HG02885 (cell line): ENCODE measurements around the gene PCDHA3.
"Not testable (repeated sequence)": the region's sequence is repeated elsewhere in the genome, so short reads cannot be mapped to it uniquely, and the experiment has no call there.

Experiments used
- ATAC-seq: cut with Tn5 transposase; IDR thresholded peaks from one replicate; pipeline ENCODE4 v1.9.1; 2021; ENCODE audit warnings: mild to moderate bottlenecking; ENCODE audit not compliant: unreplicated experiment, poor library complexity

Gene PCDHA3

DNA sequence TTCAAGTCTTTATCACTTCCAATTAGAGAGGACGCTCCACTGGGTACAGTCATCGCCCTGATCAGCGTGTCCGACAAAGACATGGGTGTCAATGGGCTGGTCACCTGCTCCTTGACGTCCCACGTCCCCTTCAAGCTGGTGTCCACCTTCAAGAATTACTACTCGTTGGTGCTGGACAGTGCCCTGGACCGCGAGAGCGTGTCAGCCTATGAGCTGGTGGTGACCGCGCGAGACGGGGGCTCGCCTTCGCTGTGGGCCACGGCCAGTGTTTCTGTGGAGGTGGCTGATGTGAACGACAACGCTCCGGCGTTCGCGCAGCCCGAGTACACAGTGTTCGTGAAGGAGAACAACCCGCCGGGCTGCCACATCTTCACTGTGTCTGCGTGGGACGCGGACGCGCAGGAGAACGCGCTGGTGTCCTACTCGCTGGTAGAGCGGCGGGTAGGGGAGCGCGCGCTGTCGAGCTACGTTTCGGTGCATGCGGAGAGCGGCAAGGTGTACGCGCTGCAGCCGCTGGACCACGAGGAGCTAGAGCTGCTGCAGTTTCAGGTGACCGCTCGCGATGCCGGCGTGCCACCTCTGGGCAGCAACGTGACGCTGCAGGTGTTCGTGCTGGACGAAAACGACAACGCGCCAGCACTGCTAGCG is 7.5 kb downstream of the PCDHA3 start:
- not testable (repeated sequence) for ATAC-seq

DNA sequence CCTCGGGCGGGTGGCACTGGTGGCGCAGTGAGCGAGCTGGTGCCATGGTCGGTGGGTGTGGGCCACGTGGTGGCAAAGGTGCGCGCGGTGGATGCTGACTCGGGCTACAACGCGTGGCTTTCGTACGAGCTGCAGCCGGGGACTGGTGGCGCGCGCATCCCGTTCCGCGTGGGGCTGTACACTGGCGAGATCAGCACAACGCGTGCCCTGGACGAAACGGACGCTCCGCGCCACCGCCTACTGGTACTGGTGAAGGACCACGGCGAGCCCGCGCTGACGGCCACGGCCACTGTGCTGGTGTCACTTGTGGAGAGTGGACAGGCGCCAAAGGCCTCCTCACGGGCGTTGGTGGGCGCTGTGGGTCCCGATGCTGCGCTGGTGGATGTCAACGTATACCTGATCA is 8.0 kb downstream of the PCDHA3 start:
- no peak for ATAC-seq

- ATAC-seq = no peak
Observed at GRCh38 chr5:140821375-140822280, 20.8 kb downstream of the PCDHA3 start, which contains the start of gene PCDHA5. Gene PCDHA5 (plus strand): TSS chr5:140821613.

DNA sequence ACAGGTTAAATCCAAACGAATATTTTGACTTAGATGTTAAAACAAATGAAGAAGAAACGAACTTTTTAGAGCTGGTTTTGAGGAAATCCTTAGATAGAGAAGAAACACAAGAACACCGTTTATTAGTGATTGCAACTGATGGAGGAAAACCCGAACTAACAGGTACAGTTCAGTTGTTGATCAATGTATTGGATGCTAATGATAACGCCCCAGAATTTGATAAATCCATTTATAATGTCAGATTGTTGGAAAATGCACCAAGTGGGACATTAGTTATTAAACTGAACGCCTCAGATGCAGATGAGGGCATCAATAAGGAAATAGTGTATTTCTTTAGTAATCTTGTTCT is 21.4 kb downstream of the PCDHA3 start:
- ATAC-seq = no peak

GRCh38 chr5:140822969-140823368 is 22.1 kb downstream of the PCDHA3 start:
- not testable (repeated sequence) for ATAC-seq

DNA sequence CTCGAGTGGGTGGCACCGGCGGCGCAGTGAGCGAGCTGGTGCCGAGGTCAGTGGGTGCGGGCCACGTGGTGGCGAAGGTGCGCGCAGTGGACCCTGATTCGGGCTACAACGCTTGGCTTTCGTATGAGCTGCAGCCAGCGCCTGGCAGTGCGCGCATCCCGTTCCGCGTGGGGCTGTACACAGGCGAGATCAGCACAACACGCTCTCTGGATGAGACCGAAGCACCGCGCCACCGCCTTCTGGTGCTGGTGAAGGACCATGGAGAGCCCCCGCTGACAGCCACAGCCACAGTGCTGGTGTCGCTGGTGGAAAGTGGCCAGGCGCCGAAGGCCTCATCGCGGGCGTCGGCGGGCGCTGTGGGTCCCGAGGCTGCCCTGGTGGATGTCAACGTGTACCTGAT is 22.6 kb downstream of the PCDHA3 start:
- ATAC-seq = no peak

- ATAC-seq = no peak
Observed at GRCh38 chr5:140827704-140828361, 27.0 kb downstream of the PCDHA3 start, which contains the start of gene PCDHA6. Gene PCDHA6 (plus strand): TSS chr5:140827960. CDS start chr5:140828092, 132 bp downstream.

DNA sequence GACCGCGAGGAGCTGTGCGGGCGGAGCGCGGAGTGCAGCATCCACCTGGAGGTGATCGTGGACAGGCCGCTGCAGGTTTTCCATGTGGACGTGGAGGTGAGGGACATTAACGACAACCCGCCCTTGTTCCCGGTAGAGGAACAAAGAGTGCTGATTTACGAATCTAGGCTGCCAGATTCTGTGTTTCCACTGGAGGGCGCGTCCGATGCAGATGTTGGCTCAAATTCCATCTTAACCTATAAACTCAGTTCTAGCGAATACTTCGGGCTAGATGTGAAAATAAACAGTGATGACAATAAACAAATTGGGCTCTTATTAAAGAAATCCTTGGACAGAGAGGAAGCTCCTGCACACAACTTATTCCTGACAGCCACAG is 27.5 kb downstream of the PCDHA3 start:
- no peak for ATAC-seq

- ATAC-seq = not testable (repeated sequence)
Observed at GRCh38 chr5:140829511-140830501, 28.9 kb downstream of the PCDHA3 start.

DNA sequence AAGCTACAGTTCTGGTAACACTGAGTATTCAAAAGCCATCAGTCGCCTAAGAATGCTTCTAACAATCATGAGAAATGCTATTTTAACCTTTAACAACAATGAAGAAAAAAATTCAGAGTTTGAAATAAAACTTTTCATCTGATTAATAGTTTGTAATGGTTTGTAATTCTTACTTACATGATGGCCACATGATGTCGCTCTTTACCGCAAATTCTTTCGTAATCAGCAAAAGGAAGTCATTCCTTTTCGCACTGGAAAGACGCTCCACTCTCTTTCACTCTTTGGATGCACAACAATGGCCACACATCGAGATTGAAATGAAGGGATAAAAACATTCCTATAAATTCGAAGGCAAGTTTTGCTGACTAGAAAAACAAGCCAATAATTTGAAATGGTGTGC is 33.1 kb downstream of the PCDHA3 start, which contains the start of gene PCDHA7:
Gene PCDHA7 (plus strand): TSS at position 277 of the 400 bp plus-strand sequence. CDS start 115 bp downstream, at position 392.
- ATAC-seq = no peak

DNA sequence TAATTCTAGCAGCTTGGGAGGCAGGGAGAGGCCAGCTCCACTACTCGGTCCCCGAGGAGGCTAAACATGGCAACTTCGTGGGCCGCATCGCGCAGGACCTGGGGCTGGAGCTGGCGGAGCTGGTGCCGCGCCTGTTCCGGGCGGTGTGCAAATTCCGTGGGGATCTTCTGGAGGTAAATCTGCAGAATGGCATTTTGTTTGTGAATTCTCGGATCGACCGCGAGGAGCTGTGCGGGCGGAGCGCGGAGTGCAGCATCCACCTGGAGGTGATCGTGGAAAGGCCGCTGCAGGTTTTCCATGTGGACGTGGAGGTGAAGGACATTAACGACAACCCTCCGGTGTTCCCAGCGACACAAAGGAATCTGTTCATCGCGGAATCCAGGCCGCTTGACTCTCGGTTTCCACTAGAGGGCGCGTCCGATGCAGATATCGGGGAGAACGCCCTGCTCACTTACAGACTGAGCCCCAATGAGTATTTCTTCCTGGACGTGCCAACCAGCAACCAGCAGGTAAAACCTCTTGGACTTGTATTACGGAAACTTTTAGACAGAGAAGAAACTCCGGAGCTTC is 33.7 kb downstream of the PCDHA3 start:
- not testable (repeated sequence) for ATAC-seq

DNA sequence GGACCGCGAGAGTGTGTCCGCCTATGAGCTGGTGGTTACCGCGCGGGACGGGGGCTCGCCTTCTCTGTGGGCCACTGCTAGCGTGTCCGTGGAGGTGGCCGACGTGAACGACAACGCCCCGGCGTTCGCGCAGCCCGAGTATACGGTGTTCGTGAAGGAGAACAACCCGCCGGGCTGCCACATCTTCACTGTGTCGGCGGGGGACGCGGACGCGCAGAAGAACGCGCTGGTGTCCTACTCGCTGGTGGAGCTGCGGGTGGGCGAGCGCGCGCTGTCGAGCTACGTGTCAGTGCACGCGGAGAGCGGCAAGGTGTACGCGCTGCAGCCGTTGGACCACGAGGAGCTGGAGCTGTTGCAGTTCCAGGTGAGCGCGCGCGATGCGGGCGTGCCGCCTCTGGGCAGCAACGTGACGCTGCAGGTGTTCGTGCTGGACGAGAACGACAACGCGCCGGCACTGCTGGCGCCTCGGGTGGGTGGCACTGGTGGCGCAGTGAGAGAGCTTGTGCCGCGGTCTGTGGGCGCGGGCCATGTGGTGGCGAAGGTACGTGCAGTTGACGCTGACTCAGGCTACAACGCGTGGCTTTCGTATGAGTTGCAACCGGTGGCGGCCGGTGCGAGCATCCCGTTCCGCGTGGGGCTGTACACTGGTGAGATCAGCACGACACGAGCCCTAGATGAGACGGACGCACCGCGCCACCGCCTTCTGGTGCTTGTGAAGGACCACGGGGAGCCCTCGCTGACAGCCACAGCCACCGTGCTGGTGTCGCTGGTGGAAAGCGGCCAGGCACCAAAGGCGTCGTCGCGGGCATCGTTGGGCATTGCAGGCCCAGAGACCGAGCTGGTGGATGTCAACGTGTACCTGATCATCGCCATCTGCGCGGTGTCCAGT is 35.0 kb downstream of the PCDHA3 start:
- no peak for ATAC-seq

DNA sequence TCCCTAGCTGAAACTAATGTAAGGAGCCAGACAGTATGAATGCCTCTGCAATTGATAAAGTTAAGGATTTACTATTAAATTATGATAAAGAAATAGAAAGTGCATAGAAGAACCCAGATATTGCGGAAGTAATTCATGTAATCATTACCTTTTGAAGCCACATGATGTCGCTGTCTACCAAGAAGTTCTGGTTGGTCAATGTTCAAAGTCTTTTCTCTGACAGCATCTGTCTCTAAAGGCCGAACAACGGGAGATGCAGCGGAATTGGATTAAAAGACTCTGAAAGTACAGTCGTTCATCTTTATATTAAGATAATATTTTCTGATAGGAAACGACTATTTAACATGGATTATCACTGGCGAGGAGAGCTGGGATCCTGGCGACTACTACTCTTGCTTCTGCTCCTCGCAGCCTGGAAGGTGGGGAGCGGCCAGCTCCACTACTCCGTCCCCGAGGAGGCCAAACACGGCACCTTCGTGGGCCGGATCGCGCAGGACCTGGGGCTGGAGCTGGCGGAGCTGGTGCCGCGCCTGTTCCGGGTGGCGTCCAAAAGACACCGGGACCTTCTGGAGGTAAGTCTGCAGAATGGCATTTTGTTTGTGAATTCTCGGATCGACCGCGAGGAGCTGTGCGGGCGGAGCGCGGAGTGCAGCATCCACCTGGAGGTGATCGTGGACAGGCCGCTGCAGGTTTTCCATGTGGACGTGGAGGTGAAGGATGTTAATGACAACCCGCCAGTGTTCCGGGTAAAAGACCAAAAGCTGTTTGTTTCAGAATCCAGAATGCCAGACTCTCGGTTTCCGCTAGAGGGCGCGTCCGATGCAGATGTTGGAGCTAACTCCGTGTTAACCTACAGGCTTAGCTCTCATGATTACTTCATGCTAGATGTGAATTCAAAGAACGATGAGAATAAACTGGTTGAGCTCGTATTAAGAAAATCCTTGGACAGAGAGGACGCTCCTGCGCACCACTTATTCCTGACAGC is 40.4 kb downstream of the PCDHA3 start, which contains the start of gene PCDHA8:
Gene PCDHA8 (plus strand): TSS at position 210 of the 985 bp plus-strand sequence. CDS start 135 bp downstream, at position 345.
- no peak for ATAC-seq

DNA sequence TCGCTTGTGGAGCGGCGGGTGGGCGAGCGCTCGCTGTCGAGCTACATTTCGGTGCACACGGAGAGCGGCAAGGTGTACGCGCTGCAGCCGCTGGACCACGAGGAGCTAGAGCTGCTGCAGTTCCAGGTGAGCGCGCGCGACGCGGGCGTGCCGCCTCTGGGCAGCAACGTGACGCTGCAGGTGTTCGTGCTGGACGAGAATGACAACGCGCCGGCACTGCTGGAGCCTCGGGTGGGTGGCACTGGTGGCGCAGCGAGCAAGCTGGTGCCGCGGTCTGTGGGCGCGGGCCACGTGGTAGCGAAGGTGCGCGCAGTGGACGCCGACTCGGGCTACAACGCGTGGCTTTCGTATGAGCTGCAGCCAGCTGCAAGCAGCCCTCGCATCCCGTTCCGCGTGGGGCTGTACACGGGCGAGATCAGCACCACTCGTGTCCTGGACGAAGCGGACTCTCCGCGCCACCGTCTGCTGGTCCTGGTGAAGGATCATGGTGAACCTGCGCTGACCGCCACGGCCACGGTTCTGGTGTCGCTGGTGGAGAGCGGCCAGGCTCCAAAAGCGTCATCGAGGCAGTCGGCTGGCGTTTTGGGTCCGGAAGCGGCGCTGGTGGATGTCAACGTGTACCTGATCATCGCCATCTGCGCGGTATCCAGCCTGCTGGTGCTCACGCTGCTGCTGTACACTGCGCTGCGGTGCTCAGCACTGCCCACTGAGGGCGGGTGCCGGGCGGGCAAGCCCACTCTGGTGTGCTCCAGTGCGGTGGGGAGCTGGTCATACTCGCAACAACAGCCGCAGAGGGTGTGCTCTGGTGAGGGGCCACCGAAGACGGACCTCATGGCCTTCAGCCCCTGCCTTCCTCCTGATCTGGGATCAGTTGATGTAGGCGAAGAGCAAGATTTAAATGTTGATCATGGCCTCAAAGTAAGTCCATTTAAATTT is 42.2 kb downstream of the PCDHA3 start:
- no peak for ATAC-seq

DNA sequence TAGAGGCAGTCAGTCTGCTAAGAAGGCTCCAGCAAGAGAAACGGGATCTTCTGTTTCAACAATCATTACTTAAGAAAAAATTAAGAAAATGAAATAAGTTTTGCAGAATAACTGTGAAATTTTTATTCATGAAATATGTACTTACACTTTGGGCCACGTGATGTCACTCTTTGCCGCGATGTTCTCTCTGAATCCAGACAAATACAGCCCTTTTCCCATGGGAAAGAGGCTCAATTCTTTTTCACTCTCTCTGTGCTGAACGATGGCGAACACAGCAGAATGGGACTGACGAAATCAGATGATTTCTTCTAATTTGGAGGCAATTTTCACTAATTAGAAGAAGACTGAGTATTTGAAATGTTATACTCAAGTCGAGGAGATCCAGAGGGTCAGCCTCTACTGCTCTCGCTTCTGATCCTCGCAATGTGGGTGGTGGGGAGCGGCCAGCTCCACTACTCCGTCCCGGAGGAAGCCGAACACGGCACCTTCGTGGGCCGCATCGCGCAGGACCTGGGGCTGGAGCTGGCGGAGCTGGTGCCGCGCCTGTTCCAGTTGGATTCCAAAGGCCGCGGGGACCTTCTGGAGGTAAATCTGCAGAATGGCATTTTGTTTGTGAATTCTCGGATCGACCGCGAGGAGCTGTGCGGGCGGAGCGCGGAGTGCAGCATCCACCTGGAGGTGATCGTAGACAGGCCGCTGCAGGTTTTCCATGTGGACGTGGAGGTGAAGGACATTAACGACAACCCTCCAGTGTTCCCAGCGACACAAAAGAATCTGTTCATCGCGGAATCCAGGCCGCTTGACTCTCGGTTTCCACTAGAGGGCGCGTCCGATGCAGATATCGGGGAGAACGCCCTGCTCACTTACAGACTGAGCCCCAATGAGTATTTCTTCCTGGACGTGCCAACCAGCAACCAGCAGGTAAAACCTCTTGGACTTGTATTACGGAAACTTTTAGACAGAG is 47.6 kb downstream of the PCDHA3 start, which contains the start of gene PCDHA9:
Gene PCDHA9 (plus strand): TSS at position 244 of the 964 bp plus-strand sequence. CDS start 114 bp downstream, at position 358.
- ATAC-seq = not testable (repeated sequence)
